DMS 273 (cell line): ENCODE results near the gene CNOT6L.
"Not testable (repeated sequence)": the region's sequence is repeated elsewhere in the genome, so short reads cannot be mapped to it uniquely, and the experiment has no call there.

Source experiments
- DNase-seq: peaks from one replicate; lab custom pipeline; 2025; ENCODE audit not compliant: unreplicated experiment; lab: John Stamatoyannopoulos, UW

The CNOT6L gene

DNA sequence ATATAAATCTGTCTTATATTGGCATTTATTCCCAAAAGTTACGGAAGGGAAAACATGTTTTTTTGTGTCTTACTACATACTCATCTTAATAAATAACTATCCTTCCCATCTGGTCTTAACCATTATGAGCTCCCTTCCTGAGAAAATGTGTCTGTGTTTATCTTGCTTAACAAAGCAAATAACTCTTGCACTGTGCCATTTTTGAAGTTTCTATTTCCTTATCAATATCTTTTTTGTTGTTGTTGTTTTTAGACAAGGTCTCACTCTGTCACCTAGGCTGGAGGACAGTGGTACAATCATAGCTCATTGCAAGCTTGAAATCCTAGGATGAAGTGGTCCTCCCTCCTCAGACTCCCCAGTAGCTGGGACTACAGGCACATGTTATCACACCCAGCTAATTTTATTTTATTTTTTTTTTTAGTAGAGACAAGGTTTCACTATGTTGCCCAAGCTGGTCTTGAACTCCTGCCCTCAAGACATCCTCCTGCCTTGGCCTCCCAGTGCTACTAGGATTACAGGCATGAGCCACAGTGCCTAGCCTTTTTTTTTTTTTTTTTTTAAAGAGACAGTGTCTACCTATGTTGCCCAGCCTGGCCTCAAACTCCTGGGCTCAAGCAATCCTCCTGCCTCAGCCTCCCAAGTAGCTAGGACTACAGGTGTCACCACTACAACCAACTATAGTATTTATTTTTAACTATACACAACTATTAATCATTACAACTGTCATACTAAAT, 36.9 kb downstream of the CNOT6L start:
- no peak for DNase-seq

DNA sequence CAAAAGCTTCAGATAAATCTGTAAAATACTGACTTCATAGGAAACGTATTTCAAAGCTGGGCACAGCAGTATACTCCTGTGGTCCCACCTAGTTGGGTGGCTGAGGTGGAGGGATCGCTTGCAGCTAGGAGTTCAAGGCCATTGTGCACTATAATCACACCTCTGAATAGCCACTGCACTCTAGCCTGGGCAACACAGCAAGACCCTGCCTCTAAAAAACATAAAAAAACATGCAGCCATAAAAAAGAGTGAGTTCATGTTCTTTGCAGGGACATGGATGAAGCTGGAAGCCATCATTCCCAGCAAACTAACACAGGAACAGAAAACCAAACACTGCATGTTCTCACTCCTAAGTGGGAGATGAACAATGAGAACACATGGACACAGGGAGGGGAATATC, 38.4 kb downstream of the CNOT6L start:
- DNase-seq, result not testable (repeated sequence)

DNA sequence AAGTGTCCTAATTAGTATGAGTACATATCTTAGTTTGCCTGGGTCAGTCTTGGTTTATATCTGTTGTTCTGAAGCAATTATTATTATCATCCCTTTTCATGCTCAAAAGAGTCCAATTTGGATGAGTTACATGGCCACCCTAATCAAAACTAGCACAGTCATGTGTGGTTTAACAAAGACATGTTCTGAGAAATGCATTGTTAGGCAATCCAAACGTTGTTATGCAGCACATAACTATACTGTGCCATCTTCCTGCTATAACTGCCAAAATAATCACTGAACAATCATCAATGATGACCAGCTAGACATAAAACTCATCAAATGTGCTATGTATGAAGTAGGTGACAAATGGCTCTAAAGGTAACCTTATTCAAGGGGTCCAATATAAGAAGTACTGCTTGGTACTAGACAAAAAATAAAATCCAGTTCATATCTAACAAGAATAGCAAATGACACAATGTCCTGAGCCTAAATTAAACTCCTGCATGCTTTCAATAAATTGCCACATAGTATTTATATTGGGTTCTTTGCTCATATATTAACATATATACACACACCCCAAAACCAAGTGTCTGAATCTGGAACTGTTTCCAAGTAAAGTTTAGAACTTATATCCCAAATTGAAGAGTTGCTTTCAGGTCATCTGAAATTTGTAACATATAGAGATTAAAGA, 41.9 kb downstream of the CNOT6L start:
- DNase-seq, result no peak

DNA sequence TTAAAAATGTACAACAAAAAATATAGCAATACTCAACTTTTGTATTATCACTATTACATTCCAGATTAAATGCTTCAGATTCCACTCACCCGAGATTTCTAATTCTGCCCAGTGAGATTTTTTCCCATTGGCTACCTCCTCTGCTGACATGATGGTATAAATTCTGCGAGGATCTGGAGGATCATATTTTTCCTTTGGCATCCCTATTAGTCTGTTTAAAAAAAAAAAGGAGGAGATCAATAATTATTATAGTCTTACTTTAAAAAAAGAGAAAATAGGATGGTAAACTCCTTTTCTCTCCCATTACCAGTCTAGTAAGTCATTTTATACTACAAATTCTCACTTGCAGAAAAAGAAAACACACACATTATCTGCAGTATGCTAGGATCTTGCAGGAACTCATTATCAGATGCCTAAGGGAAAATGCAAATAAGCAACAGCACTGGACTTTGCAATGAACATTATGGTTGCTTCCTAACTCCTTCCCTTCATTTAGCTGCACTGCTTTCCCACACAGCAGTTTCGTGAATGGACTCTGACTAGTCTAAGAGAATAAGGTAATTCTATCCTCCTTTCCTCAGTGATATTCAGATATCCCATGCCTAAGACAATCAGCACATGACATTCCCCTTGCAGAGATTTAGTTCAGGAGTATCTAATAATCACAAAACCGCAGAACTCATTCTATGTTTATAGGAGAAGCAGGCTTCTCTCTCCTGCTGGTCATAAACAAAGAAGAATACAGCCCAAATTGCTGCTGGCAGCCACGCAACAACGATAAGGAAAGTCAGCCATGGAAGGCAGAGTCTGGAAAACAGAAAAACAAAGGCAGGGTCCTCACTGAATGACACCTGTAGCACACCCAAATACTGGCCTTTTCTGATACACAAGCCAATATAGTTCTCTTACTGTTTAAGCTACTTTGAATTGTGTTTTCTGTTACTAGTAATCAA, 42.7 kb downstream of the CNOT6L start:
- no peak for DNase-seq

DNA sequence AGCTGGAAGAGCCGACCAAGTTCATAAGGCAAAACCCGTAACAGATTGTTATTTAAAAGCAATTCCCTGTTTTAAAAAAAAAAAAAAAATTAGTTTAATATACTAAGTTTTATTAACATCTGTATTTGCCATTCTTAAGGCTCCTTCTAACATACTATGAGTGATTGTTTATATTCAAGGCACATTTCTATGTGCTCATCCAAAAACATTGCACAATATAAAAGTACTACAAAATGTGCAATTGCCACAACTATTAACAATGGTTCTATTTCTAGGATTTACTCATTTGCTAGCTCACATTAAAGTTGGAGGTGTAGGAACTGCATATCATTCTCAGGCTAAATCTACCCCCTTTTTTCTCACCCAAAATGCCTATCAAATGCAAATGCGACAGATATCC, 46.1 kb downstream of the CNOT6L start:
- DNase-seq, result no peak

DNA sequence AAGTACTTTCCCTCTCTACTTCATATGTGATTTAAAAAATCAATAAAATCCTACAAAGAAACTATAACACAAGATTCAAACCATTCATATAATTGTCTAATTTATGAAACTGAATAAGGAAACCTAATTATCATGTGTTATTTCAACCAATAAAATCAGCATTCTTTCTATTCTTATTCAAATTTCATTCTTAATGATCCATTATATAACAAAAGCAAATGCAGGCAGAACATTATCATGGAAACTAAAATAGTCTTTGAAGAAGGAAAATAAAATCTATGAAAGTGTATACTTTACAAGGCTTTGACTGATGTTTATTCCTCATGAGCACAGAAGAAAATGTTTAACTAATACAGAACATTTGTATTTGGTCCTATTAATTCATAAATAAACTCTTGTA, 47.6 kb downstream of the CNOT6L start:
- no peak for DNase-seq

DNA sequence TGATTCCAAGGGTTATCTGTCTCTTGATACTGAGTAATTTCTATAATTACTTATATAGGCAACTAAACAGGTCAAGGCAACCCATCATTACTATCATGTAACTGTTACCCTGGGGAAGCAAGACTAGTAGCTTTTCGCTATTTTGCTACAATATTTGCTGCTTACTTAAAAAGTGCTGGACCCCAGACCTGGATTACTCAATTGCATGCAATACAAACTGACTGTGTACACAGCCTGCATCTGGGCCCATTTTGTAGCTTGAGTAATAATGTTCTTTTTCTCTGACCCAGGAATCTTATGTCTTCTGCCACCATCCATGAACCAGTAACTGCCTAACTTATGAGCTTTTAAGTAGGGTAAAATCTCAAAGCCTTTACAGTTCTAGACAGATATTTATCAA, 53.4 kb downstream of the CNOT6L start:
- DNase-seq, result no peak

DNA sequence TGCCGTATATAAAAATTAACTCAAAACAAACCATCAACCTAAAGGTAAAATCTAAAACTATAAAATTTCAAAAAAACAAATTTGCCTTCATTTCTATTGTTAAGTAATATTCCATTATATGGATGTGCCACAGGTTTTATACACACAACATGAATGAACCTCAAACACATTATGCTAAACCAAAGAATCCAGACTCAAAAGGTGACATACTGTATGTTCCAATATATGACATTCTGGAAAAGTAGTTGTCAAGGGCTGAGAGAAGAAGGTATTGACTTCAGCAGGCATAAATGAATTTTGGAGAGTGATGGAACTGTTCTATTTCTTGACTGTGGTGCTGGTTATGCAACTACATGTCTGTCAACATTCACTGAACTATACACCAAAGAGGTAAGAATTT, 56.6 kb downstream of the CNOT6L start:
- no peak for DNase-seq

DNA sequence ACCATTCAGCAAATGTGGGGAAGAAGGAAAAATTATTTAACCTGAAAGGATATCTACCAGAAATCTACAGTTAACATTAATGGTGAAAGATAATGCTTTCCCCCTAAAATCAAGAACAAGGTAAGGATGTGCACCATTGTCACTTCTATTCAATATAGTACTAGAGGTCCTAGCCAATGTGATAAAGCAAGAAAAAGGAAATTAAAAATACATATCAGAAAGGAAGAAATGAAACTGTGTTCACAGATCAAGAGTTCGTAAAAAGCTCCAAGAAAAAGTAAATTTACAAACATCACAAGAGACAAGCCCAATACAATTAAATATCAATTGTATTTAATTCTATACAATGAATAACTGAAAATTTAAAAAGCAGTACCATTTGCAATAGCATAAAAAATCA, 57.6 kb downstream of the CNOT6L start:
- no peak for DNase-seq

DNA sequence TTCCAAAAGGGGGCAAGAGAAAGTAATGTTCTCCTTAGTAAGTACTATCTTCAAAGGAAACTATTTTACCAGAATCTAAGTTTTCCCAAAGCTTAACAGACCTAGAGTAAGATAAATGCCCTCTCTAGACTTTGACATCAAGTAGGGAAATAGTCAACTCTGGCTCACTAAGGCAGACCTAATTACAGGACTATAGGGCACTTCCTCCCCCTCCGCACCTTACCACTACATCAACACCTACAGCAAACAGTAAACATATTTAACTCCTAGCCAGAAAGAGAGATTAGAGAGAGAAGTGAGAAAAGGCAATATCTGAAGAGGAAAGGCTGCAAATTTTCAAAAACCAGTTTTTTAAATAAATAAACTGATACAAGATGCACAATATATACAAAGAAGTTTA, 60.4 kb downstream of the CNOT6L start:
- no peak for DNase-seq

DNA sequence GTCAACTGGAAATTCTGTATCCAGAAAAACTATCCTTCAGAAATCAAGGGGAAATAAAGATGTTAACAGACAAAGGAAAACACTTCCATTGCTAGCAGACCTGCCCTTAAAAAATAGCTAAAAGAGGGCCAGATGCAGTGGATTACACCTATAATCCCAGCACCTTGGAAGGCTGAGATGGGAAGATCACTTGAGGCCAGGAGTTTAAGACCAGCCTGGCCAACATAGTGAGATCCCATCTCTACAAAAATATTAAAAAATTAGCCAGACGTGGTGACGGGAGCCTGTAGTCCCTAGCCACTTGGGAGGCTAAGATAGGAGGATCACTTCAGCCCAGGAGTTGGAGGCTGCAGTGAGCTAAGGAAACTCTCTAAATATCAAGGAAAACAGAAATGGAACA, 67.4 kb downstream of the CNOT6L start:
- DNase-seq, result no peak

DNA sequence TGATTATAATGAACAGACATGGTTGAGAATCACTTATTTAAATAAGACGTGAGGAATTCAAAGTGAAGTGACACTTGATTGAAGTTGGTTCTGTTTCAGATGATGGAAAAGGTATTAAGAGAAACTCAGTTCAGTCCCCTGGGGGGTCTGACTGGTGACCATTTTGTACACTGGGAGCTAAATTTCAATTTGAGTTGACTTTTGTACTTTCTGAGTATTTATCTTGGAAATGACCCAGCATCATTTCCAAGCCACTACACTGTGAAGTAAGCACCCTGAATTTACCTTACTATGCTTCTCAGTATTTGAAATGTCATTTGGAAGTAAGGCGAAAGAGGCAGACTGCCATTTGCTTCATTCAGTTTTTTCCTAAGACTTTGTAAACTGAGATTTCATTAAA, 73.4 kb downstream of the CNOT6L start:
- no peak for DNase-seq

DNA sequence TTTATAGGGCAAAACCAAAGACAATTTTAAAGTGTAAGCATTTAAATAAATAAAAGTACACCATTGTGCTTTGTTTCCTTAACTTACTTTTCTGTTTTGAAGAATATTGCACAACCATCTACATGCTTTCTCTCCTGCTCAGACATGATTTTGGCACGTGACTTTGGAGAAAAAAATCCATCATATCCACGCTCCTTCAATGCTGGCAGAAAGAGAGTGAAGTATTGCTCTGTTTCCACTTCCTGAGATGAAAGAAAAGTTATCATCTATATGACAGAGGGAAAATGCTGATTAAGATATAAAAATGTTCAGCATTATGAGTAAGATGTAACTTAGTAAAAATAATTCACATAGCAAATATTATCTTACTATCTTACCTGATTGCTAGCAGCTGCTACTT, 77.1 kb downstream of the CNOT6L start:
- DNase-seq, result no peak

DNA sequence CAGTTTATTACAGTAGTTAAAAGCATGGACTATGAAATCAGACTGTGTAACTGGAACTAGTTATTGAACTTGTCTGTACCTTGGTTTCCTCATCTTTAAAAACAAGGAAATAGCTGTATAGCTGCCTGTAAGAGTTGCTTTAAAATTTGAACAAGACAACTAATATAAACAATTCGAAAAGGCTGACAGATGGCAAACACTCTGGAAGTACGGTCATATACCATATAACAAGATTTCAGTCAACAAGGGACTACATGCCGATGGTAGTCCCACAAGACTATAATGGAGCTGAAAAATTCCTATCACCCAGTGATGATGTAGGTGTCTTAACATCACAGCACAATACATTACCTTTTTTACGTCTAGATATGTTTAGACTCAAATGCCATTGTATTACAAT, 78.7 kb downstream of the CNOT6L start:
- DNase-seq, result no peak

DNA sequence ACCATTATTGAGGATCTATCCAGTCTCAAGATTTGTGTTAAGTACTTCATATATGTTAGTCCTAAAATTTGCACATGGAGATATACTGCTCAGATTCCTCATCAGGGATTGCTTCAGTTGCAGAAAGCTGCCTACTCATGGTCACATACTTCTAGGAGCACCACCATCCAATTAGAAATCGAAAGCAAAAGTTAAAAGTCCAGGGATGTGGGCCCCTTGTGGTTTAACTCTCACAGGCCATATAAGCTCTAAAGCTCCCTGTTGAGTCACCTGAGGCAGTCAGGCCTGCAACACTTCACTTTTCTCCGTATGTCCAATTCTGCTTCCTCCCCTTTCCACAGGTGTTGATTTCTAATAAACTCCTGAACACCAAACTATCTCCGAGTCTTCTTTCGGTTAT, 84.2 kb downstream of the CNOT6L start:
- DNase-seq, result no peak

DNA sequence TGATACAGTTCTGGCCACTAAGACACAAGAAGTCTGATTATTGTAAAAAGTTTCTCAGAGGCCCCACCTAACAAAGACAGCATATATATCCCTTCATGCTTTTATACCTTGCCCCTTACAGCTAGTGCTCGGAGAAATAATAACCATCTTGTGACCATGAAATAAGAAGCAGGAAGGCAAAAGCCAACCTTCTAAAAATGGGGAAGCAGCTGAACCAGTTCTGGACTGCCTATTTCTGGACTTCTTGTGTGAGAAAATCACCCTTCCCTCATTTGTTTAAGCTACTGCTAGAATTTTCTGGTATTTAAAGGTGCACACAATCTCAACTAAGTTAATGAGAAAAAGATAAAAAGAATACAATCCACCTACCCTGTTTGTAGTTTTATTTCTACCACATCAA, 87.5 kb downstream of the CNOT6L start:
- no peak for DNase-seq

DNA sequence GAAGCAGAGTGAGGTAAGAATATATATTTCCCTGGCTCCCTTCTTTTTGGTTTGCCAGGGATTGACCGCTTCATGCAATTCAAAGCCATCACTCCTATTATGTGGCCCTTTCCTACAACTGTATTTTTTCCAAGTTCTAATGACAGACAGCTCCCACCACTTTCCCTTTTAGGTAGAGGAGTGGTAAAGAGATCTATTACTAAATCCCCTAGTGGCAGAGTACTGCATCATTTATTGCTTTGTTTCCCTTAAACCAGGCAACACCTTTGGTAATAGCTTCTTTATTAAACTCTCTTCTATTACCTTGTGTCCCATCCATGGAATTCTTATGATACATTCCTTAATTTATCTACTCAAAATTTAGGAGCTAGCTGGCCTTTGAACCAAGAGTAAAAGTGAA, 90.7 kb downstream of the CNOT6L start:
- no peak for DNase-seq

DNA sequence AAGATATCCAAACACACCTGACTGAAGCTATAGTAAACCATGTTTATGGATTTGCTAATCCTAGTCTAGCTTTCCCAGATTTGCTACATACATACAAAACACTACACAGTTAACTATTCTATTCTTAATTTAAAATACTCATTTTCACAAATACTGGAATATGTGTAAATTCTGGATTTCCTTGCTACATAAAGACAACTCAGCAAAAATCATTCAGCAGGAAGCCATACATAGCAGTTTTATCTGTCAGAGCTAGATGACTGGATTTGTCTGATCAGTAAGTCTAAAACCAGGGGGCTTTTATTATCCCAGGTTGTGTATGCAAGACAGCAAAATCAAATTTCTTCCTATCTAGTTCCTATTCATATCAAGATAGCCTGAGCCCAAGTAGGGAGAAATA, 98.1 kb downstream of the CNOT6L start:
- no peak for DNase-seq

DNA sequence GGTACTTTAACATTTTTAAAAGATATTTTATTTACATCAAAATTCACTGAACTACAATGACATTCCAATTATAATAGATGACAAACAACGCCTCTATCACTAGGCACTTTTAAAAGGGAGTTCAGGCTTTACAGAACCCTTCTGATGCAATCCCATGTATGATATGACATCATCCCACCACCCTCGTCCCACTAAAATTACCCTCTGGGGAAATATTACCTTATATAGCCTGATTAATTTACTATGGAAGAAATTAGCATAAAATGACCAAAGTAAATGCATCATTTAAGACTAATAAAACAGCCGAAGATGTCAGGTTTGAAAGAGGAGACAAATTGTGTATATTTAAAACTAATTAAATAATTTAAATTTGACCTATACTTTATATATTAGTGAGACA, 100.7 kb downstream of the CNOT6L start:
- DNase-seq, result not testable (repeated sequence)

DNA sequence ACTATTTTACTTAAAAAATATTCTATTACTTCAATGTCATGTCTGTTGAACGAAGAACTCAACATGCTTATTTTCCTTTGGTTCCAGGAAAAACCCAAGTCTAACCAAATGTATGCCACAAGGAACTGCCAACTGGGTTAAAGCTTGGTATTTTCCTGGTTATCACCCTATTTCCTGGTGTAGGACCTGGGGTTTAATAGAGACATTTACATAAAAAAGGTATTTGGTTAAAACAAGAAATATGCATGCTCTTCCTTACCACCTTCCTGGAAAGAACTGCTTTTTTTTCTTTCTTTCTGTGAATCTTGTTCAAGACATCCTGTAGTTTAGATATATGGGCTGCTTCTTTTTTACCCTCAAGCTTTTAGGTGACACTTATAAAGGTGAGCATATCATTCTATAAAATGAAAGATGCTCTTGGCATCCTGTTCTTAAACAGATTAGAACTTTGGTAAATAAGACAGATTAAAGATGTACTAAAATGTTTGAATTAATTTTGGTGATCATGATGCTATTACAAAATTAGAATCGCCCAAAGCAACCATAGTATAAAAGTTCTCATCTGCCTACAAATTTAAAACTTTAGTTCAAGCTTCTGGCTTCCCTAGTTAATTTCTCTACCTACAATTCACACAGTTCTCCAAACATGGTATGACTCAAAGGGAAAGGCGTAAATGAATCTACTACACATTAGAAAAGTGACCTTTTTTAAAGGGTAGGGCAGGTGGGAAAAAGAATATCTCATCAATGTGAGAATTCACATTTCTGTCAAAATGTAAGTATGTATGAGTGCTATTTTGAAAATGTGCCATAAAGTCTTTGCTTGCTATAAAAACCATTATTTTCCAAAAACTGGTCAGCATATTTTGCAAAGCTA, 103.5 kb downstream of the CNOT6L start:
- DNase-seq, result no peak

DNA sequence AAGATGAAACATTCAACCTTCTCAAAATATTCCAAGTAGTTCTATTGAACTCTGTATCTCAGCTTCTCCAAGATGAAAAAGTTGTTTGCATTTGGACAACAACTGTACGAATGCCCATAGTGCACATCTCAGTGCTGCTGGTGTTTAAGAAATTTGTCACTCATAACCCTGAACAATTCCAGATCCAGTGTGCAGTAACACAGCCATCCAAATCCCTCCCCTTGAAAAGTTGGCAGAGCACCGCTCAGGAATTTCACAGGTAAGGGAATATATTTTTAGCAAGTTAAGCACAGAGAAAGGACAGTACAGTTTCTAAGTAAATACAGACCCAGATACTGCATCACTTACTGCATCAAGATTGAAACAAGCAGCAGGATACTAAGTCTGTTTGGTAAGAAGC, 104.7 kb downstream of the CNOT6L start:
- no peak for DNase-seq
